ENCODE data around the gene QSOX1.
"Not testable (repeated sequence)": the region's sequence is repeated elsewhere in the genome, so short reads cannot be mapped to it uniquely, and the experiment has no call there.

Gene QSOX1

GRCh38 chr1:180188684-180189175 lies 34.1 kb downstream of the QSOX1 start:
- no peak for DNase-seq (ENCODE audit: low spot score)

GRCh38 chr1:180190091-180190490 lies 35.4 kb downstream of the QSOX1 start:
- no peak for DNase-seq (ENCODE audit: low spot score)

GRCh38 chr1:180192172-180192571 lies 37.5 kb downstream of the QSOX1 start:
- no peak for DNase-seq (ENCODE audit: low spot score)

DNA sequence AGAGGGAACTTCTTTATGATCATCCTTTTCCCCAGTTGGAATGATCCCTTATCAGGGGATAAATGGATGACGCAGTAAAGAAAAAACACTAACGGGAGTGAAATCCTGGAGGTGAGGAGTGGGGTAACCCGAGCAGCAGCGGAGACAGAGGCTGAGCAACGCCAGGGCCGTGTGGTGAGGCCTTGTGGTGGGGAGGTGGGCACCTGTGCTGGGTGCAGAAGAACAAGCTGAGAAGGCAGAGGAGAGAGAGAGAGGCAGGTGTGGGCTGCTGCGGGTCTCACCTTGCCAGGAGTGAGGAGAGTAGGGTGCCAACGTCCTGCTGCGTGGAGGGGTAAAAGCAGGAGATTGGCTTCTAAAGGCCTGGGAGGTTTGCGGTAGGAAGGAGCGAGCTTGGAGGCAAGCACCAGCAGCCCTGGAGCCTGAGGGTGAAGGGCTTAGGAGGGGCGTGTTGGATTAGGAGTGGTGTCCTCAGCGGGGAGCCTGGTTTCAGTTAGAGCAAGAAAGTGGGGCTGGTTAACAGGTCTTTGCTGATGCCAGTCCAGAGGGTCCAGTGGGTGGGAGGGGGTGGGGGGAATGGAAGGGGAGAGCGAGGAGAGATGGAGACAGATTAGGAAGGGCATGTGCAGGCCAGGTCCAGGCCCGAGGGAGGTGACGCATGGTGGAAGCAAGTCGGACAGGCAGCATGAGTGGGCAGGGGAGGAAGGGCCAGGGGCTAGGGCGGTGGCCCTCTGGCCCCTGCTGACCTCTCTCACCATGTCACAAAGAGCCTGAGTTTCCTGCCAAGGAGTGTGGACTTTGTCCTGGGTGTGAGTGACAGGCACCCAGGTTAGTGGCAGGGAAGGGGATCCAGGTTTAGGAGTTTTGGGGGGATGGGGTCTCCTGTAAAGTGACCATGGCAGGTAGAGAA lies 38.7 kb downstream of the QSOX1 start:
- DNase-seq (ENCODE audit: low spot score), result no peak

- DNase-seq (ENCODE audit: low spot score), result no peak
Observed at GRCh38 chr1:180194048-180194425, 39.4 kb downstream of the QSOX1 start.

- DNase-seq (ENCODE audit: low spot score), result no peak
Observed at GRCh38 chr1:180194546-180195207, 40.0 kb downstream of the QSOX1 start.

DNA sequence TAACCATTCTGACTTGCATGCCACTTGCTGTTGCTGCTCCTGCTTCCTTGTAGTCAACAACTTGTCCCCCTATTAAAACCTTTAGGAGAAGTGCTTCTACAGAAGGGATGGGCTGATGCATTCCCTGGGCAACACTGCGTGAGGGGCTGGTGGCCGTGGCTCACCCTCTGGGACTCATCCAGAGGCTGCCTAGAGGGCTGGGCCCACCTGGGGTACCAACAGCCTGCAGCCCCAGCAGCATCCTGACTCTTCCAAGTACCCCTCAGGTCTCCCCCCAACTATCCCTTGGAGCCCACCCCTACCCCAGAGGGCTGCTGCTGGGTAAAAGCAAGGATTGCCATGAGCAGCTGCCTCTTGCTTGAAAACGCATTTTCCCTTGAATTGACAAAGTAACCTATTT lies 40.7 kb downstream of the QSOX1 start:
- no peak for DNase-seq (ENCODE audit: low spot score)

DNA sequence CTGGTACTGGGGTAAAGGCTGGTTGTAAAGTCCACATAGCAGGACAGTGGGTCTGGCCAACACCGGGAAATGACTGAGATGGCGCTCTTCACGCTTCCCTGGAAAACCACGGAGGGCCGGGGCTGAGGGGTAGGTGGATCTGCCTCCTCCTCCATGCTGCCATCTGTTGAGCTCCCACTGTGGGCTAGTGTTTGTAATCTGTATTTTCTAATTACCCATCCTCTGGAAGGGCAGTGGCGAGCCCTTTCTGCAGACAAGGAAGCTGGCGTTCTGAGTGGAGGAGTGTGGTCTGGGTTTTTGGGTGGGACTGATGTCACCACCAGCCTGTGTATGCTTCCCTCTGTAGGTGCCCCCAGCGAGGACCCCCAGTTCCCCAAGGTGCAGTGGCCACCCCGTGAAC lies 41.2 kb downstream of the QSOX1 start:
- DNase-seq (ENCODE audit: low spot score), result no peak

- no peak for DNase-seq (ENCODE audit: low spot score)
Observed at GRCh38 chr1:180196436-180197003, 41.9 kb downstream of the QSOX1 start.

DNA sequence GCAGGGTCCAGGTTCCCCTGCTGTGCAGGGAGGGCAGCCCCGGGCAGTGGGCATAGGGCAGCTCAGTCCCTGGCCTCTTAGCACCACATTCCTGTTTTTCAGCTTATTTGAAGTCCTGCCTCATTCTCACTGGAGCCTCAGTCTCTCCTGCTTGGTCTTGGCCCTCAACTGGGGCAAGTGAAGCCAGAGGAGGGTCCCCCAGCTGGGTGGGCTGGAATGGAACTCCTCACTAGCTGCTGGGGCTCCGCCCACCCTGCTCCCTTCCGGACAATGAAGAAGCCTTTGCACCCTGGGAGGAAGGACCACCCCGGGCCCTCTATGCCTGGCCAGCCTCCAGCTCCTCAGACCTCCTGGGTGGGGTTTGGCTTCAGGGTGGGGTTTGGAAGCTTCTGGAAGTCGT lies 42.6 kb downstream of the QSOX1 start:
- no peak for DNase-seq (ENCODE audit: low spot score)

DNA sequence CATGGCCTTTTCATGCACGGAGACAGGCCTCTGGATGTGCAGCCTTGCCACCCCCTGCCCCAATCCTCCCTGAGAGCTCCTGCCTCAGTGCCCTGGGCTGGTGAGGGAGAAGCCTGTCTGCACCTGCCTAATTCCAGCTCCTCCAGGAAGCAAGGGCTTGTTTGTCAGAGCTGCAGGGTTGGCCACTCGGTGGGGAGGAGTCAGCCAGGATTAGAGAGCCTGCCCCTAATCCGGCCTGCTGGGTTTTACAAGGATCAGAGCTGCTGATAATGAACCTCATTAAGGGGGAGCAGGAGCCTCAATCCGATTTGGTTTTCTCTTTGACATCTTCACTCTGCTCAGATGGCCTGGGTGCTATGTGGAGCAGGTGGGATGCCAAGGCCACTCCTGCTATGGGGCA lies 43.5 kb downstream of the QSOX1 start:
- no peak for DNase-seq (ENCODE audit: low spot score)

GRCh38 chr1:180198611-180199010 lies 43.9 kb downstream of the QSOX1 start:
- no peak for DNase-seq (ENCODE audit: low spot score)

- no peak for DNase-seq (ENCODE audit: low spot score)
Observed at GRCh38 chr1:180199018-180199417, 44.3 kb downstream of the QSOX1 start.

GRCh38 chr1:180201451-180202200 lies 47.0 kb downstream of the QSOX1 start:
- no peak for DNase-seq (ENCODE audit: low spot score)

DNA sequence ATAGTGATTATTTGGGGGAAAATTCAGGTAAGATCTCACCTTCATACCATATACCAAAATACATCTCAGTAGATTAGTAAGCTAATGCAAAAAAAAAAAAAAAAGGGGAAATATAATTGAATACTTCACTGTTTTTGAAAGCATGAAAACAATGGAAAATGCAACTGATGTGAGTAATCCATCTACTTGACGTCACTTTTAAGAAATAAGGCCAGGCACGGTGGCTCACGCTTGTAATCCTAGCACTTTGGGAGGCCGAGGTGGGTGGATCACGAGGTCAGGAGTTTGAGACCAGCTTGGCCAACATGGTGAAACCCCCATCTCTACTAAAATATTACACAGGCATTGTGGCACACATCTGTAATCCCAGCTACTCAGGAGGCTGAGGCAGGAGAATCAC lies 47.9 kb downstream of the QSOX1 start:
- not testable (repeated sequence) for DNase-seq (ENCODE audit: low spot score)

DNA sequence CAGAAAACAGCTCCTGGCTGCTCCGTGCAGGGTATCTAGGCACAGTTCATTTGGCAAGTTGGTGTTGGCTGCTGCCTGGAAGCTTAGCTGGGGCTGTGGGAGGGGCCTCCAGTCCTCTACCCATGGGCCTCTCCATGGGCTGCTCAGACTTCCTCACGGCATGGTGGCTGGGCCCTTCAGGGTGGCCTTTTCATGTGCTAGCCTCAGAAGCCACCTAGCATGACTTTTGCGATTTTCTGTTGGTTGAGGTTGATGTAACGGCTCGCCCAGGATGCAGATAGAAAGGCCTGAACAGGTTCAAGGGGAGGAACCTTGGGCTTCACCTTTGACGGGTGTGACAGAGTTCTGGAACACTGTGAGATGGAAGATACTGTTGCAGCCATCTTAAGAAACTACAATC lies 49.6 kb downstream of the QSOX1 start:
- no peak for DNase-seq (ENCODE audit: low spot score)

- DNase-seq (ENCODE audit: low spot score), result no peak
Observed at GRCh38 chr1:180206581-180206980, 51.9 kb downstream of the QSOX1 start.

GRCh38 chr1:180208264-180208663 lies 53.6 kb downstream of the QSOX1 start:
- no peak for DNase-seq (ENCODE audit: low spot score)

GRCh38 chr1:180210008-180210620 lies 55.4 kb downstream of the QSOX1 start:
- DNase-seq (ENCODE audit: low spot score), result no peak

- no peak for DNase-seq (ENCODE audit: low spot score)
Observed at GRCh38 chr1:180211156-180211859, 56.6 kb downstream of the QSOX1 start.

- no peak for DNase-seq (ENCODE audit: low spot score)
Observed at GRCh38 chr1:180211860-180212229, 57.2 kb downstream of the QSOX1 start.

All from AG08396 (cell line).